H9 (cell line): ENCODE measurements around the gene MDFIC. TPM values are rescaled to one million over a fixed set of nuclear protein-coding genes. Genes with fewer than 3 reads are reported as not detected.

Experiments
- DNase-seq: peaks from one replicate; pipeline ENCODE4 v3.0.0-alpha.2; 2017
- H2AFZ ChIP-seq: one replicate; pipeline ENCODE4 v1.6.1; 2013; ENCODE audit warnings: mild to moderate bottlenecking, low read length, control low read depth, moderate library complexity
- H2AK5ac ChIP-seq: 2 replicates; pipeline ENCODE4 v1.6.1; 2013; ENCODE audit warnings: low read length, control low read depth, mixed read lengths; ENCODE audit not compliant: insufficient read length
- H2BK120ac ChIP-seq: one replicate; pipeline ENCODE4 v1.6.1; 2013; ENCODE audit warnings: low read depth, mild to moderate bottlenecking, low read length, control low read depth, inconsistent platforms; ENCODE audit not compliant: poor library complexity, severe bottlenecking
- H2BK12ac ChIP-seq: 2 replicates; pipeline ENCODE4 v1.6.1; 2013; ENCODE audit warnings: low read length, control low read depth, mixed read lengths, low read depth; ENCODE audit not compliant: insufficient read length
- H2BK15ac ChIP-seq: 2 replicates; pipeline ENCODE4 v1.6.1; 2013; ENCODE audit warnings: low read depth, low read length, control low read depth
- H2BK20ac ChIP-seq: one replicate; pipeline ENCODE4 v1.6.1; 2013; ENCODE audit warnings: low read depth, mild to moderate bottlenecking, low read length, control low read depth, inconsistent platforms; ENCODE audit not compliant: poor library complexity, severe bottlenecking
- H2BK5ac ChIP-seq: 2 replicates; pipeline ENCODE4 v1.6.1; 2013; ENCODE audit warnings: low read length, control low read depth, mixed read lengths; ENCODE audit not compliant: insufficient read length
- H3K14ac ChIP-seq: 2 replicates; pipeline ENCODE4 v1.6.1; 2013; ENCODE audit warnings: low read length, control low read depth; ENCODE audit not compliant: insufficient read depth
- H3K18ac ChIP-seq: 2 replicates; pipeline ENCODE4 v1.6.1; 2013; ENCODE audit warnings: low read depth, mild to moderate bottlenecking, mixed read lengths, low read length, control low read depth; ENCODE audit not compliant: insufficient read length
- H3K23ac ChIP-seq: 2 replicates; pipeline ENCODE4 v1.6.1; 2013; ENCODE audit warnings: low read length, control low read depth, mixed read lengths, low read depth; ENCODE audit not compliant: insufficient read length
- H3K23me2 ChIP-seq: 2 replicates; pipeline ENCODE4 v1.6.1; 2013; ENCODE audit warnings: low read depth, mild to moderate bottlenecking, mixed read lengths, low read length, control low read depth; ENCODE audit not compliant: insufficient read length, poor library complexity, severe bottlenecking
- H3K27ac ChIP-seq: 2 replicates; pipeline ENCODE4 v1.5.1; 2013; ENCODE audit warnings: low read length, control low read depth, mixed read lengths, low read depth; ENCODE audit not compliant: insufficient read length
- H3K27me3 ChIP-seq: 2 replicates; pipeline ENCODE4 v1.6.1; 2013; ENCODE audit warnings: low read length, control low read depth, inconsistent platforms; ENCODE audit not compliant: insufficient read depth
- H3K4ac ChIP-seq: 2 replicates; pipeline ENCODE4 v1.6.1; 2013; ENCODE audit warnings: low read depth, mild to moderate bottlenecking, control low read depth, inconsistent platforms, low read length, moderate library complexity
- H3K4me1 ChIP-seq: 2 replicates; pipeline ENCODE4 v1.6.1; 2013; ENCODE audit warnings: low read length, control low read depth, inconsistent platforms; ENCODE audit not compliant: insufficient read depth
- H3K4me2 ChIP-seq: 2 replicates; pipeline ENCODE4 v1.6.1; 2013; ENCODE audit warnings: low read length, control low read depth, mixed read lengths; ENCODE audit not compliant: insufficient read length, insufficient read depth
- H3K56ac ChIP-seq: 2 replicates; pipeline ENCODE4 v1.6.1; 2013; ENCODE audit warnings: low read depth, mild to moderate bottlenecking, mixed read lengths, low read length, control low read depth; ENCODE audit not compliant: insufficient read length
- H3K79me1 ChIP-seq: 2 replicates; pipeline ENCODE4 v1.6.1; 2013; ENCODE audit warnings: low read depth, mild to moderate bottlenecking, moderate library complexity, low read length, control low read depth, inconsistent platforms; ENCODE audit not compliant: insufficient read depth, poor library complexity, severe bottlenecking
- H3K79me2 ChIP-seq: 2 replicates; pipeline ENCODE4 v1.6.1; 2013; ENCODE audit warnings: low read length, control low read depth, inconsistent platforms; ENCODE audit not compliant: insufficient read depth
- H3K9ac ChIP-seq: 2 replicates; pipeline ENCODE4 v1.6.1; 2013; ENCODE audit warnings: low read length, control low read depth, mixed read lengths; ENCODE audit not compliant: insufficient read length; ENCODE audit errors: extremely low read depth
- H3K9me3 ChIP-seq: one replicate; pipeline ENCODE4 v1.6.1; 2013; ENCODE audit warnings: low read depth, low read length, inconsistent platforms; ENCODE audit not compliant: control insufficient read depth
- H3T11ph ChIP-seq: one replicate; pipeline ENCODE4 v1.6.1; 2013; ENCODE audit warnings: mild to moderate bottlenecking, low read length, control low read depth, inconsistent platforms
- H4K20me1 ChIP-seq: one replicate; pipeline ENCODE4 v1.6.1; 2013; ENCODE audit not compliant: control insufficient read depth, insufficient read length, insufficient read depth
- H4K5ac ChIP-seq: 2 replicates; pipeline ENCODE4 v1.6.1; 2013; ENCODE audit warnings: low read depth, mild to moderate bottlenecking, mixed read lengths, low read length, control low read depth; ENCODE audit not compliant: insufficient read length
- H4K8ac ChIP-seq: replicated peaks from 2 replicates; pipeline ENCODE4 v1.6.1; 2013; ENCODE audit warnings: low read length, control low read depth, mixed read lengths, low read depth; ENCODE audit not compliant: insufficient read length
- H4K91ac ChIP-seq: 2 replicates; pipeline ENCODE4 v1.6.1; 2013; ENCODE audit warnings: low read depth, mild to moderate bottlenecking, moderate library complexity, mixed read lengths, low read length, control low read depth; ENCODE audit not compliant: insufficient read length
- H3K27ac Mint-ChIP-seq, 3 experiments: 2 replicates in 2 of 3; 3 replicates in 1 of 3; pipeline ENCODE4 v1.8.0; 2020 to 2021; ENCODE audit warnings: mixed read lengths in 3 of 3, mild to moderate bottlenecking in 1 of 3, moderate library complexity in 1 of 3
- H3K27me3 Mint-ChIP-seq: 2 replicates; pipeline ENCODE4 v1.8.0; 2021; ENCODE audit warnings: low read depth, mild to moderate bottlenecking, moderate library complexity, mixed read lengths
- H3K36me3 Mint-ChIP-seq, 3 experiments: 2 replicates in 2 of 3; 3 replicates in 1 of 3; pipeline ENCODE4 v1.8.0; 2020 to 2021; ENCODE audit warnings: low read depth in 3 of 3, mixed read lengths in 3 of 3; ENCODE audit not compliant: insufficient read depth in 1 of 3
- H3K4me1 Mint-ChIP-seq, 2 experiments: 2 replicates each; pipeline ENCODE4 v1.8.0; 2020; ENCODE audit warnings: mixed read lengths in 2 of 2
- H3K4me3 Mint-ChIP-seq, 2 experiments: 2 replicates in 1 of 2; 3 replicates in 1 of 2; pipeline ENCODE4 v1.8.0; 2020 to 2021; ENCODE audit warnings: mild to moderate bottlenecking in 2 of 2, mixed read lengths in 2 of 2, moderate library complexity in 1 of 2
- H3K9me3 Mint-ChIP-seq, 2 experiments: 2 replicates in 1 of 2; 3 replicates in 1 of 2; pipeline ENCODE4 v1.8.0; 2020; ENCODE audit warnings: mild to moderate bottlenecking in 2 of 2, mixed read lengths in 2 of 2, moderate library complexity in 1 of 2
- WGBS: extraction: QIAGEN DNeasy Blood & Tissue Kit; methylation state at CpG from one replicate; pipeline ENCODE4 v1.1.7; 2013; ENCODE audit warnings: missing lambda C conversion rate, low lambda C conversion rate, mixed read lengths; ENCODE audit not compliant: insufficient read length; ENCODE audit errors: extremely low coverage; 5-methylcytosine and 5-hydroxymethylcytosine counted together
- total RNA-seq: library from RNA; stranded (reverse); gene quantifications from 2 replicates; pipeline ENCODE4 v1.2.1, GENCODE V29; 2021
- TF ChIP-seq, protein P1 (sequence below): fragments of 200-600 bp; sonication (generic); conservative IDR thresholded peaks from 3 replicates; pipeline ENCODE4 v1.8.0; 2021; ENCODE audit warnings: antibody characterized with exemption, mild to moderate bottlenecking

MDFIC gene
- total RNA-seq, 1 experiment from 2014 or later, result 2.0 TPM

DNA sequence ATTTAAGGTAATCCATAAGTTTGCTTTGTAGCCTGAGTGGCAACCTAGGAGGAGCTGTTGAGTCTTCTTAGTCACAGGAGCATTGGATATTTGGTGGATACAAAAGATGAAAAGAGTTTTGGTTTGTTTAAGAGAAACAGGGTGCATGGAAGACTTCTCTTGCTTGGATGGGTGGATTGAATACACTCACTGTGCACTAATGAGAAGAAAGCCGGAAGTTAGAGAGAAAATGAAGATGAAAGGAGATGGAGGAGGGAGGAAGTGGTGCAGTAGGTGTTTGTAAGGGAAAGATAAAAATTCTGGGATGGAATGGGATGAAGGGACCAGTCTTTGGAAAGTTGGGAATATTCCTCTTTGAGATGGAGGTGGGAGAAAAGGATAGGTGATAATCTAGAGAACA, 7.7 kb downstream of the MDFIC start:
- TF ChIP-seq, protein P1, sequence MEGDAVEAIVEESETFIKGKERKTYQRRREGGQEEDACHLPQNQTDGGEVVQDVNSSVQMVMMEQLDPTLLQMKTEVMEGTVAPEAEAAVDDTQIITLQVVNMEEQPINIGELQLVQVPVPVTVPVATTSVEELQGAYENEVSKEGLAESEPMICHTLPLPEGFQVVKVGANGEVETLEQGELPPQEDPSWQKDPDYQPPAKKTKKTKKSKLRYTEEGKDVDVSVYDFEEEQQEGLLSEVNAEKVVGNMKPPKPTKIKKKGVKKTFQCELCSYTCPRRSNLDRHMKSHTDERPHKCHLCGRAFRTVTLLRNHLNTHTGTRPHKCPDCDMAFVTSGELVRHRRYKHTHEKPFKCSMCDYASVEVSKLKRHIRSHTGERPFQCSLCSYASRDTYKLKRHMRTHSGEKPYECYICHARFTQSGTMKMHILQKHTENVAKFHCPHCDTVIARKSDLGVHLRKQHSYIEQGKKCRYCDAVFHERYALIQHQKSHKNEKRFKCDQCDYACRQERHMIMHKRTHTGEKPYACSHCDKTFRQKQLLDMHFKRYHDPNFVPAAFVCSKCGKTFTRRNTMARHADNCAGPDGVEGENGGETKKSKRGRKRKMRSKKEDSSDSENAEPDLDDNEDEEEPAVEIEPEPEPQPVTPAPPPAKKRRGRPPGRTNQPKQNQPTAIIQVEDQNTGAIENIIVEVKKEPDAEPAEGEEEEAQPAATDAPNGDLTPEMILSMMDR, result peak; percentile 38; the same call in 2 of the 3 replicates
- no peak for DNase-seq

More for the DNA sequence above, 7.7 kb downstream of the MDFIC start:
- Histone ChIP-seq H3K18ac (no peak overlapping the region), H2BK12ac (no peak overlapping the region), H3K9ac (no peak overlapping the region), H4K20me1 (no peaks in the 10 kb centered on the region), H2BK5ac (no peak overlapping the region), H2BK20ac (no peak overlapping the region), H3K27ac (peak overlapping the region; percentile 3), H2AFZ (no peak overlapping the region), H3K9me3 (no peaks in the 10 kb centered on the region), H3K4me2 (no peak overlapping the region), H3K4me1 (no peaks in the 10 kb centered on the region; the same call in 1 of the 2 replicates), H3K27me3 (no peaks in the 10 kb centered on the region), H3T11ph (no peak overlapping the region), H3K79me2 (no peaks in the 10 kb centered on the region), H3K23me2 (no peaks in the 10 kb centered on the region), H4K91ac (no peak overlapping the region), H2BK120ac (no peak overlapping the region), H4K8ac (no peak overlapping the region), H2AK5ac (no peak overlapping the region), H3K56ac (no peak overlapping the region), H3K79me1 (no peaks in the 10 kb centered on the region), H2BK15ac (no peak overlapping the region), H3K23ac (no peak overlapping the region), H3K14ac (no peak overlapping the region), H4K5ac (no peak overlapping the region), H3K4ac (no peak overlapping the region)
- H3K4me1 Mint-ChIP-seq, result peaks cover 5 to 10% of the 10 kb centered on the region in 2 experiments
- no peak overlapping the region for H3K4me3 Mint-ChIP-seq
- no CpG with 5 or more reads among the region's 1 CpG for WGBS
- no peaks in the 10 kb centered on the region for H3K27me3 Mint-ChIP-seq
- H3K27ac Mint-ChIP-seq, result no peak overlapping the region
- H3K36me3 Mint-ChIP-seq, result no peaks in the 10 kb centered on the region; a peak in 1 of 7 replicates
- no peaks in the 10 kb centered on the region for H3K9me3 Mint-ChIP-seq
